ENCODE measurements around the gene EHBP1L1. TPM values are rescaled to one million over a fixed set of nuclear protein-coding genes. Genes with fewer than 3 reads are reported as not detected.

EHBP1L1 gene
- total RNA-seq, 1 donor from 2014 or later = 10.1 TPM

DNA sequence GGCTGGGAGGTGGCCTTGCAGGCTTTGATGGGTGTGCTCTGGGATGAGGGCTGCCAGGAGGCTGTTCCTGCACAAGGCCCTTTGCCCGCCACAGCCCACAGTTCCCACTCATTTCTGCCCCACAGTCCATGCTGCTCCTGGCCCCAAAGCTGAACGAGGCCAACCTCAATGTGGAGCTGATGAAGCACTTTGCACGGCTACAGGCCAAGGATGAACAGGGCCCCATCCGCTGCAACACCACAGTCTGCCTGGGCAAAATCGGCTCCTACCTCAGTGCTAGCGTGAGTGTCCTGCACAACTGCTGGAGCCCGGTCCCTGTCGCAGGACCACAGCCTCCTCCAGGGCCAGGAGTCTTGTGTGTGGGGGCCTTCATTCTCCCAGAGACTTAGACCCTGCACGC, 40.8 kb upstream of the EHBP1L1 start:
- Mint-ChIP-seq H3K36me3 (ENCODE audit: low read depth, unreplicated experiment) (peaks cover 16% of the 10 kb centered on the region), H3K27me3 (ENCODE audit: low read depth, unreplicated experiment) (no peaks in the 10 kb centered on the region), H3K9me3 (ENCODE audit: unreplicated experiment) (no peaks in the 10 kb centered on the region), H3K27ac (ENCODE audit: unreplicated experiment) (no peak overlapping the region), H3K4me3 (ENCODE audit: unreplicated experiment) (no peak overlapping the region), H3K4me1 (ENCODE audit: low read depth, unreplicated experiment) (peaks cover 2% of the 10 kb centered on the region)
- TF ChIP-seq EZH2 (IDR thresholded peaks at IDR 0.05; ENCODE audit: insufficient read depth, low read length) = no peak
- TF ChIP-seq, protein P1, sequence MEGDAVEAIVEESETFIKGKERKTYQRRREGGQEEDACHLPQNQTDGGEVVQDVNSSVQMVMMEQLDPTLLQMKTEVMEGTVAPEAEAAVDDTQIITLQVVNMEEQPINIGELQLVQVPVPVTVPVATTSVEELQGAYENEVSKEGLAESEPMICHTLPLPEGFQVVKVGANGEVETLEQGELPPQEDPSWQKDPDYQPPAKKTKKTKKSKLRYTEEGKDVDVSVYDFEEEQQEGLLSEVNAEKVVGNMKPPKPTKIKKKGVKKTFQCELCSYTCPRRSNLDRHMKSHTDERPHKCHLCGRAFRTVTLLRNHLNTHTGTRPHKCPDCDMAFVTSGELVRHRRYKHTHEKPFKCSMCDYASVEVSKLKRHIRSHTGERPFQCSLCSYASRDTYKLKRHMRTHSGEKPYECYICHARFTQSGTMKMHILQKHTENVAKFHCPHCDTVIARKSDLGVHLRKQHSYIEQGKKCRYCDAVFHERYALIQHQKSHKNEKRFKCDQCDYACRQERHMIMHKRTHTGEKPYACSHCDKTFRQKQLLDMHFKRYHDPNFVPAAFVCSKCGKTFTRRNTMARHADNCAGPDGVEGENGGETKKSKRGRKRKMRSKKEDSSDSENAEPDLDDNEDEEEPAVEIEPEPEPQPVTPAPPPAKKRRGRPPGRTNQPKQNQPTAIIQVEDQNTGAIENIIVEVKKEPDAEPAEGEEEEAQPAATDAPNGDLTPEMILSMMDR (IDR thresholded peaks at IDR 0.05; ENCODE audit: insufficient read depth, low read depth, low read length) = no peak
- Histone ChIP-seq H3K36me3 (ENCODE audit: insufficient read depth, low read length) (peaks cover 26% of the 10 kb centered on the region), H3K4me3 (ENCODE audit: insufficient read depth, low read depth, low read length) (no peak overlapping the region), H3K4me1 (ENCODE audit: insufficient read depth, low read length) (no peaks in the 10 kb centered on the region), H3K79me2 (ENCODE audit: insufficient read depth, low read length) (no peaks in the 10 kb centered on the region), H4K20me1 (ENCODE audit: insufficient read depth, low read length) (peaks cover 78% of the 10 kb centered on the region), H3K4me2 (ENCODE audit: low read length) (no peak overlapping the region), H3K9ac (ENCODE audit: low read length) (no peak overlapping the region), H3K27me3 (ENCODE audit: insufficient read depth, low read length) (no peaks in the 10 kb centered on the region), H3K9me3 (ENCODE audit: insufficient read depth, low read depth, low read length) (no peaks in the 10 kb centered on the region), H2AFZ (ENCODE audit: low read depth, low read length) (no peak overlapping the region), H3K27ac (ENCODE audit: low read depth, low read length) (no peak overlapping the region)
- DNase-seq (ENCODE audit: low read depth) (no peak), FAIRE-seq (no peak)

DNA sequence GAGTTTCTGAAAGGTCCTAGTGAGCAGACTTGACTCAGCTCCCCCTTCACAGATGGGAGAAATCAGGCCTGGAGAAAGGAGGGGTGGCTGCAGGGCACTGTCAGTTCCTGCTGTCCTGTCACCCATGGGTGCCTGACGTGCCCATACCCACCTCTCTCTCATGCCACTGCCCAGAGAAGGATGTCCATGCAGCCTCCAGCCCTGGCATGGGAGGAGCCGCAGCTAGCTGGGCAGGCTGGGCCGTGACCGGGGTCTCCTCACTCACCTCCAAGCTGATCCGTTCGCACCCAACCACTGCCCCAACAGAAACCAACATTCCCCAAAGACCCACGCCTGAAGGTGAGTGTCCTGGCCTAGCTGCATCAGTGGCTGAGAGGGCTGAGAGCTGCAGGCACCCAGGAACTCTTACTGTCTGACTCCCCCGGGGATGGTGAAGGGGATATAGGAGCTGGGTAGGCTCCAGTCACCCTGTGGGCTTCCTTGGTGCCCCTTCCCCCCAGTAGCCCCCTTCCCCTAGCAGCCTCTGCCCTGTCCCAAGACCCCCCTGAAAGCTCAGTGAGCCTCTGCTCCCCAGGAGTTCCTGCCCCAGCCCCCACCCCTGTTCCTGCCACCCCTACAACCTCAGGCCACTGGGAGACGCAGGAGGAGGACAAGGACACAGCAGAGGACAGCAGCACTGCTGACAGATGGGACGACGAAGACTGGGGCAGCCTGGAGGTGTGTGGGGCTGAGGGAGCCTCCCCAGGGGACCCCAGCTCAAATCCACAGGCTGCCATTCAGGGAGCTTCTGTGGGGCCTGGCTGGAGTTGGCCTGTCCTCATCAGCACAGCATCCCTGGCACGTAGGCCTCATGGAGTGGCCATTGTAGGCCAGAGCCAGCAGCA, 39.2 kb upstream of the EHBP1L1 start:
- no peak for DNase-seq (ENCODE audit: low read depth)
- Mint-ChIP-seq H3K9me3 (ENCODE audit: unreplicated experiment) (no peaks in the 10 kb centered on the region), H3K27ac (ENCODE audit: unreplicated experiment) (no peak overlapping the region), H3K36me3 (ENCODE audit: low read depth, unreplicated experiment) (peaks cover 12% of the 10 kb centered on the region), H3K4me1 (ENCODE audit: low read depth, unreplicated experiment) (peaks cover 2% of the 10 kb centered on the region), H3K4me3 (ENCODE audit: unreplicated experiment) (no peak overlapping the region), H3K27me3 (ENCODE audit: low read depth, unreplicated experiment) (no peaks in the 10 kb centered on the region)
- H3K4me3 ChIP-seq (ENCODE audit: insufficient read depth, low read depth, low read length) = no peak overlapping the region
- no peak overlapping the region for H3K4me2 ChIP-seq (ENCODE audit: low read length)
- no peaks in the 10 kb centered on the region for H3K9me3 ChIP-seq (ENCODE audit: insufficient read depth, low read depth, low read length)
- no peaks in the 10 kb centered on the region for H3K79me2 ChIP-seq (ENCODE audit: insufficient read depth, low read length)
- H4K20me1 ChIP-seq (ENCODE audit: insufficient read depth, low read length) = peaks cover 73% of the 10 kb centered on the region
- H3K27me3 ChIP-seq (ENCODE audit: insufficient read depth, low read length) = no peaks in the 10 kb centered on the region
- H2AFZ ChIP-seq (ENCODE audit: low read depth, low read length) = no peak overlapping the region
- TF ChIP-seq, protein P1 (IDR thresholded peaks at IDR 0.05; ENCODE audit: insufficient read depth, low read depth, low read length) = no peak
- no peak for TF ChIP-seq EZH2 (IDR thresholded peaks at IDR 0.05; ENCODE audit: insufficient read depth, low read length)
- peaks cover 17% of the 10 kb centered on the region for H3K36me3 ChIP-seq (ENCODE audit: insufficient read depth, low read length)
- FAIRE-seq = no peak
- peaks cover 8% of the 10 kb centered on the region for H3K4me1 ChIP-seq (ENCODE audit: insufficient read depth, low read length)
- no peak overlapping the region for H3K9ac ChIP-seq (ENCODE audit: low read length)
- no peak overlapping the region for H3K27ac ChIP-seq (ENCODE audit: low read depth, low read length)

- no peaks in the 10 kb centered on the region for H3K27me3 Mint-ChIP-seq (ENCODE audit: low read depth, unreplicated experiment)
- peaks cover 12% of the 10 kb centered on the region for H3K36me3 Mint-ChIP-seq (ENCODE audit: low read depth, unreplicated experiment)
- H3K4me3 Mint-ChIP-seq (ENCODE audit: unreplicated experiment) = no peak overlapping the region
Observed at GRCh38 chr11:65537296-65537597, 38.6 kb upstream of the EHBP1L1 start.

More at GRCh38 chr11:65537296-65537597, 38.6 kb upstream of the EHBP1L1 start:
- no peaks in the 10 kb centered on the region for H3K9me3 ChIP-seq (ENCODE audit: insufficient read depth, low read depth, low read length)
- H3K9ac ChIP-seq (ENCODE audit: low read length) = no peak overlapping the region
- H4K20me1 ChIP-seq (ENCODE audit: insufficient read depth, low read length) = peaks cover 76% of the 10 kb centered on the region
- DNase-seq (ENCODE audit: low read depth) = no peak
- no peak overlapping the region for H3K4me3 ChIP-seq (ENCODE audit: insufficient read depth, low read depth, low read length)
- H3K36me3 ChIP-seq (ENCODE audit: insufficient read depth, low read length) = peaks cover 17% of the 10 kb centered on the region
- H3K9me3 Mint-ChIP-seq (ENCODE audit: unreplicated experiment) = no peaks in the 10 kb centered on the region
- H3K27ac Mint-ChIP-seq (ENCODE audit: unreplicated experiment) = no peak overlapping the region
- no peak overlapping the region for H2AFZ ChIP-seq (ENCODE audit: low read depth, low read length)
- H3K27ac ChIP-seq (ENCODE audit: low read depth, low read length) = no peak overlapping the region
- no peaks in the 10 kb centered on the region for H3K79me2 ChIP-seq (ENCODE audit: insufficient read depth, low read length)
- TF ChIP-seq, protein P1 (IDR thresholded peaks at IDR 0.05; ENCODE audit: insufficient read depth, low read depth, low read length) = no peak
- TF ChIP-seq EZH2 (IDR thresholded peaks at IDR 0.05; ENCODE audit: insufficient read depth, low read length) = no peak
- no peak overlapping the region for H3K4me2 ChIP-seq (ENCODE audit: low read length)
- peaks cover 8% of the 10 kb centered on the region for H3K4me1 ChIP-seq (ENCODE audit: insufficient read depth, low read length)
- no peak for FAIRE-seq
- H3K4me1 Mint-ChIP-seq (ENCODE audit: low read depth, unreplicated experiment) = peaks cover 4% of the 10 kb centered on the region
- H3K27me3 ChIP-seq (ENCODE audit: insufficient read depth, low read length) = no peaks in the 10 kb centered on the region
